ENCODE data around the gene BRAP. TPM values are rescaled to one million over a fixed set of nuclear protein-coding genes. Genes with fewer than 3 reads are reported as not detected.

Gene BRAP
- 10 to 100 TPM; 10.8 to 17.3 (median 15.9) TPM for total RNA-seq

- Histone ChIP-seq H3K4me1 (peaks cover 19 to 26% (median 20%) of the 10 kb centered on the region in 4 donors), H3K36me3 (peaks cover 0 to 10% (median 4%) of the 10 kb centered on the region in 4 donors), H3K27ac (peak within 1 kb of the TSS; percentile 91 to 93 (median 92)), H3K9me3 (no peaks in the 10 kb centered on the region), H3K4me3 (peak within 1 kb of the TSS; percentile 59 to 99 (median 95)), H3K27me3 (no peaks in the 10 kb centered on the region)
- peak; percentile 95 to 96 (median 95) for TF ChIP-seq POLR2AphosphoS5 (IDR thresholded peaks at IDR 0.05)
- TF ChIP-seq EP300 (IDR thresholded peaks at IDR 0.05; ENCODE audit: low read depth): no peak
- TF ChIP-seq POLR2A (IDR thresholded peaks at IDR 0.05): peak; percentile 90
- TF ChIP-seq CTCF (IDR thresholded peaks at IDR 0.05): no peak
- in situ Hi-C loops (cut with MboI; ENCODE audit: low pct_ligation_motif_present in 1 of 4, low pct_unique_long_range_greater_than_20kb in 1 of 4, low sequenced_read_pairs in 3 of 4) (no loop called here), intact Hi-C loops (cut with DNase I; ENCODE audit: low total_unique reads) (no loop called here)
- DNase-seq: peak; percentile 97
- 0% methylated on average over 3 to 60 of the region's 63 CpGs for WGBS, 2 donors (ENCODE audit: low coverage in 1 of 2)
Measured at GRCh38 chr12:111685811-111686573, at the start of gene BRAP, which contains the start of gene ACAD10. BRAP (minus strand) TSS chr12:111685956; CDS start chr12:111685792, 164 bp downstream. ACAD10 (plus strand) TSS chr12:111686053; CDS start chr12:111692710, 6,657 bp downstream.

GRCh38 chr12:111733340-111733915 is 47.7 kb upstream of the BRAP start:
- in situ Hi-C loops (cut with MboI; ENCODE audit: low pct_ligation_motif_present in 1 of 4, low pct_unique_long_range_greater_than_20kb in 1 of 4, low sequenced_read_pairs in 3 of 4): no loop called here
- TF ChIP-seq EP300 (IDR thresholded peaks at IDR 0.05; ENCODE audit: low read depth) (no peak), CTCF (IDR thresholded peaks at IDR 0.05) (no peak), POLR2AphosphoS5 (IDR thresholded peaks at IDR 0.05) (no peak), POLR2A (IDR thresholded peaks at IDR 0.05) (no peak)
- Histone ChIP-seq H3K4me3 (no peak overlapping the region), H3K27ac (no peak overlapping the region), H3K36me3 (peaks cover 0 to 31% (median 8%) of the 10 kb centered on the region in 4 donors), H3K4me1 (no peaks in the 10 kb centered on the region), H3K27me3 (no peaks in the 10 kb centered on the region), H3K9me3 (no peaks in the 10 kb centered on the region)
- WGBS, 2 donors (ENCODE audit: low coverage in 1 of 2): 84% methylated on average over 8 of the region's 8 CpGs; no CpG with 5 or more reads in 1 of the 2 donors
- DNase-seq: no peak
- intact Hi-C loops (cut with DNase I; ENCODE audit: low total_unique reads): no loop called here

- intact Hi-C loops (cut with DNase I; ENCODE audit: low total_unique reads) (no loop called here), in situ Hi-C loops (cut with MboI; ENCODE audit: low pct_ligation_motif_present in 1 of 4, low pct_unique_long_range_greater_than_20kb in 1 of 4, low sequenced_read_pairs in 3 of 4) (no loop called here)
- Histone ChIP-seq H3K4me1 (no peaks in the 10 kb centered on the region), H3K36me3 (peaks cover 0 to 28% (median 7%) of the 10 kb centered on the region in 4 donors), H3K4me3 (no peak overlapping the region), H3K9me3 (no peaks in the 10 kb centered on the region), H3K27ac (no peak overlapping the region), H3K27me3 (no peaks in the 10 kb centered on the region)
- TF ChIP-seq EP300 (IDR thresholded peaks at IDR 0.05; ENCODE audit: low read depth) (no peak), CTCF (IDR thresholded peaks at IDR 0.05) (no peak), POLR2AphosphoS5 (IDR thresholded peaks at IDR 0.05) (no peak), POLR2A (IDR thresholded peaks at IDR 0.05) (no peak)
- DNase-seq: no peak
- 65 to 76% methylated on average over 2 to 4 of the region's 4 CpGs for WGBS, 2 donors (ENCODE audit: low coverage in 1 of 2)
Measured at GRCh38 chr12:111732786-111733185, 47.0 kb upstream of the BRAP start.

GRCh38 chr12:111730420-111730819 is 44.7 kb upstream of the BRAP start:
- peaks cover 0 to 16% (median 3%) of the 10 kb centered on the region in 4 donors for H3K36me3 ChIP-seq
- no peak overlapping the region for H3K4me3 ChIP-seq
- no peak for DNase-seq
- H3K9me3 ChIP-seq: no peaks in the 10 kb centered on the region
- 85 to 89% methylated on average over 4 to 9 of the region's 9 CpGs for WGBS, 2 donors (ENCODE audit: low coverage in 1 of 2)
- H3K27ac ChIP-seq: no peak overlapping the region
- TF ChIP-seq POLR2A (IDR thresholded peaks at IDR 0.05) (no peak), POLR2AphosphoS5 (IDR thresholded peaks at IDR 0.05) (no peak), EP300 (IDR thresholded peaks at IDR 0.05; ENCODE audit: low read depth) (no peak), CTCF (IDR thresholded peaks at IDR 0.05) (no peak)
- no peaks in the 10 kb centered on the region for H3K4me1 ChIP-seq
- in situ Hi-C loops (cut with MboI; ENCODE audit: low pct_ligation_motif_present in 1 of 4, low pct_unique_long_range_greater_than_20kb in 1 of 4, low sequenced_read_pairs in 3 of 4): no loop called here
- H3K27me3 ChIP-seq: no peaks in the 10 kb centered on the region
- intact Hi-C loops (cut with DNase I; ENCODE audit: low total_unique reads): no loop called here

Data from transverse colon (tissue), 4 donors.